Activated CD4-positive, CD25-positive, alpha-beta regulatory T cell treated with anti-CD3 and anti-CD28 coated beads, Interleukin-2, amount 50 U/mL, for 16 hours (primary cell): ENCODE data around the gene MPO.

Experiments
- DNase-seq: peaks from one replicate; pipeline ENCODE4 v3.0.0-alpha.2; 2020; ENCODE audit warnings: low read depth, low spot score

The MPO gene

DNA sequence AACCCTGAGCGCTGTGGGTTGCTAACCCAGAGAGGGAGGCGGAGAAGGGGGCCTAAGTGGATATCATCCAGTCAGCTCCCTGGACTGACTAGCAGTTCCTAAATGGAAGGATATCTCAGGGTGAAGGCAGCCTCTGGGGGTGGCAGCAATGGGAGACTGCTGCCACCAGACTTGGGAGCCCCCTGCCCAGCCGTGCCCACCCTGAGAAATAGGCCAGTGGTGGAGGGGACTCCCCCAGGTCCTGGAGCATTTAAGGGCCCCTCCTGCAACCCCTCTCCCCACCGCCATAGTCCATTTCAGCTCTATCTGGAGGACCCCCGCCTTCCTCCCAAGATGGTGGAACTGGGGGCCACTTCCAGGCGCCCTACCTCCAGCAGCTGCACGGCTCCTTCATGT is 39.4 kb upstream of the MPO start:
- no peak for DNase-seq

DNA sequence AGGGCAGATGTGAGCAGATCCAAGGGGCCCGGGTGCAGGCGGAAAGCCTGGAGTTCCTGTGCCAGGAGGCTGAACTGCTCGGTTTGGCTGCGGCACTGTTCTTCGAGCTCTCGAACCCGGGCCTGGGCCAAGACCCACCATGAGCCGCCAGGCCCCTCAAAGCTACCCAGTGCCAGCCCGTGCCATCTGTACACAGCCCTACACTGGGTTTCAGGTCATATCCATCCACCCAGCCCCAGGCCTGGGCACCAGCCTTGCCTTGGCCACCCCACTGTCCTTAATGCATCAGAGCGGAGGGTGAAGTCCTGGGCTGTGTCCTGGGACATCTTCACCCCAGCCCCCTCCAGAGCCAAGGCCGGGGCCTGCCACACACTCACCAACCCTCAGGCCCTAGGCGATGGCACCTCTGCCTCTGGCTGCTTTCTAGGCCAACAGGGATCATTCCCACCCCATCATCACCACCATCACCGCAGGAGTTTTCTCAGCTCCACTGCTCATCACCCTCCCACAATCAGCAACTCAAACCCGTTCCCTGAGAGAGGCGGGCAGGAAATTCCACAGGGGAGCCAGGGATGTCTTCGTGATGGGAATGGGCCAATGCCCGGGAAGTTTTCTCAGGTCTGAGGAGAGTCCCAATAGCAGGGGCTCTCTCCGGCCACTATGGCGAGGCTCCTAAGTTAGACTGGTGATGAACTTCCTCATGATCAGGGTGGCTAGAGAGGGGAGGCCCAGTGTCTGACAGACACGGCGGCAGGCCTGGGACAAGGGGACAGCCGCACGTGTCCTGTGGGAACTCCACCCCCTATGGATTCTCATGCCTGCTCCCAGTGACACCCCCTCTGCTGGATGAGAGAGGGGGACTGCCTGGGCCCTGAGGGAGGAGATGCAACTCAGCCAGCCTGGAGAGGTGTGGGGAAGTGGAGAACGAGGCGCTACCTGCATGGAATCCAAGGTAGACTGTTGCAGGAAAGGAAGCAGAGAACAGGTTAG is 38.7 kb upstream of the MPO start:
- DNase-seq, result no peak

DNA sequence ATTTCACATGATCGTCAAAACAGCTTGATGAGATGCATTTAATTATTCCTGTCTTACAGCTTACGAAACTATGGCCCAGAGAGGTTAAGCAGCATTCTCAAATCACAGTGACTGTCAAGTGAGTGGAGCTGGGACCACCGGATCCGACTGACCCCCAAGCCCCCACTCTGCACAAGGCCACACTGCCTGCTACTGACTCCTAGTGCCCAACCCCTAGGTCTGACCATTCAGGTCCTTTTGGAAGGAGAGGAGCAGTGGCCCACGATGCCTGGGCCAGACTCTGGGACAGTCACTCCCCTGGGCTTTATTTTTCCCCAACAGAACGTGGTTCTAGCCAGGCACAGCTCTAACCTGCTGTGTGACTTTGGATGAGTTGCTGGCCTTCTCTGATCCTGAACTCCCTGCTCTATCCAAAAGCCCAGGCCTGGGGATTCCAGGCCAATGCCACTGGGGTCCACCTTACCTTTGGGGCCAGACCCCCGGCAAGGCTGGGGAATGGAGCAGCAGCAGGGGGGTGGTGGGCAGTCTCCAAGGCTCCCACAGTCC is 38.0 kb upstream of the MPO start:
- no peak for DNase-seq

DNA sequence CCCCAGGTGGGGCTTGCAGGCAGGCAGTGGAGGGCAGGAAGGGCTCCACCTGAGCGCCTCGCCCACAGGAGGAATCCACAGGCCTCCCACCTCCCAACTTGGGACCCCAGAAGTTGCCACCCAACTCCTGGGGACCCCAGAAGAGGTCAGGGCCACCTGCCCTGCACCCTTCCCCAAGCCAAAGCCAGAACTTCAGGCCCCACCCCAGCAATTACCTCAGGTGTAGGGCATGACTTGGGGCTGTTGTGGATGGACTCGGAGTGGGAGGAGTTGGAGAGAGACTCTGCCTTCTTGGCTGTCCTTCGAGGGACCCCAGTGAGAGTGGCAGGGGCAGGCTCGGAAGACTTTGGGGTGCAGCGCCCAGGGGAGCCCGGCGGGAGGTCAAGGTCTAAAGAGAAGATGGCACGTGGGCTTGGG is 37.3 kb upstream of the MPO start:
- no peak for DNase-seq

DNA sequence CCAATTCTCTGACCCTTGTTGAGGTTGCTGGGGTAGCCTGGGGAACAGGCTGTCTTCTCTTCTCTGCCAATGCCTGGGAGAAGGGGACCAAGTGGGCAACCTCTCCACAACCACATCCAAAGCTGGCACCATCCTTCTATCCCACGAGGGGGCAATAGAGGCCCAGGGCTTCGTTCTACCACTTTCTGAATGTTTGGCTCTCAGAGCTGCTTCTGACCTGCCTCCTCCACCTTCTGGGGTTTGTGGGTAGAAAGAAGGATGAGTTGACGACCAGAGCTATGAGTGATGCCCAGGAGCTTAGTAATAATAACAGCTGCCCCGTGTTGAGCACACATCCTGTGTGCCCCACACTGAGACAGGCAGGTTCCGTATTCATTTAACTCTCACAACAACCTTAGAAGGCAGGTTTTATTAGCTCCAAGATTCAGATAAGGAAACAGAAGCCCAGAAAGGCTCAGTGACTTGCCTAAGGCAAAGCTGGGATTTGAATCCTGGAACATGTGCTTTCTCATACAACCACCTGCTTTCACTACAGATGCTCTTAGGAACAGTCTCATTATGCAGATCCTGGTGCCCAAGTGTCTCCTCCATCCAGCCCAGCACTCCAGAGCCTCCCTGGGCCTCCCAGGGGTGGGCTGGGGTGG is 36.8 kb upstream of the MPO start:
- no peak for DNase-seq

DNA sequence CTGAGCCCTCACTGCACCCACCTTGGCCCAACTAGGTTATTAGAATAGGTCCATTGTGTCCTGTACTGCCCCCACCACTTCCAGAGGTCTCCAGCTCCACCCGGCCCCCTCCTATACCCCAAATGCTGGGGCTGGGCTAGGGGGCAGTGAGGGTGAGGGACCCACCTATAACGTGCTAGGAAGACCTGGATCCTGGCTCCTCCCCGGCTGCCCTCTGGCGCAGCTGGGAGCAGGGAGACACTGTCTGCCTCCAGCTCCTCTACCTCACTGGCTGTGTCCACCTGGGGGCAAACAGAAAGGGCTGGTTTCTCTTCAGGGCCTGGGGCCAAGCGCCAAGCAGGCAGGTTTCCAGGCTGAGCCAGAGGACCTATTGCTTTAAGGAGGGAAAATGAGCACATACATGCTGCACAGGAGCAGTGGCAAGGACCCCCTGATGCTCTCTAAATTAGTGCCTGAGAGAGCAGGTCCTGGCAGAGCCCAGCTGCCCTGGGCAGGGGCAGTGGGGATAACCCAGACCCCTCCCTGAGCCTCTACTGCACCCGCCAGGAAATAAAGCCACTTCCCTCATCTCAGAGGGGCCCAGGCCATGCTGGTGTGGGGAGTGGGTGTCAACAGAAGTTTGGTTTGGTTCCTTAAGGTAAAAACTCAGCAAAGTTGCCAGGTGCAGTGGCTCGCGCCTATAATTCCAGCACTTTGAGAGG is 35.7 kb upstream of the MPO start:
- DNase-seq, result no peak

DNA sequence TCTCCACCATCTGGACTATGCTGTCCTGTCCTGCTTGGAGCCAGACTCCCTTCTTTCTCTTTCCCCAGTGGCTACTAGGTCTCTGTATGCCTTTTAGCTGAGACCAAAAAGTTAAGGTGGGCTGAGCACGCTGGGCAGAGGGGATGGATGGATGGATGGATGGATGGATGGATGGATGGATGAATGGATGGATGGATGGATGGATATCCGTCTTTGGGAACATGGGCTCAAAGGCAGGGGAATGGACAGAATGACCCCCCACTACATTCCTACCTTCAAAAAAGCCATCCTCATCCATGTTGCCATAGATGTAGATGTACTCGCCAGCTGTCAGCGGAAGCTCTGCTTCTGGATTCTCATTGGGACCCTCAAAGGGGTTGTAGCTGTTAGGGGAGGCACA is 35.0 kb upstream of the MPO start:
- DNase-seq, result no peak

DNA sequence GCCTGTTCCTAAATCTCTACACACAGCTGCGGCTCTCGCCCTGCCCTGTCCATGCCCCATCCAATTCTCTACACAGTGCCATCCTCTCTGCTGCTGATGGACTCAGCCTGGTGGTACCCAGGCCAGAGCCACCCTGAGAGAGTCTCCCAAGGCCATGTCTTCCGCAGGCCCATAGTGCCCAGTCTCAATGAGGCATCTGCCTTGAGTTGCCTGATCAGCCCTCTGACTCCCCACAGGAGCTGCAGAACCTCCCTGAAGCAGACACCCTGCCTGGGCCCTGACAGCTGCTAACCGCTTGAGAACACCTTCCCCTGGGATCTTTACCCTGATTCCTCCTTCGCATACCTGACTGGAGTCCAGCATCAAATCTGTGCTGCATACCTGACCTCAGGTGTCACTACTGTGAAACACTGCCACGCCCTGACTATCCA is 34.6 kb upstream of the MPO start:
- no peak for DNase-seq

DNA sequence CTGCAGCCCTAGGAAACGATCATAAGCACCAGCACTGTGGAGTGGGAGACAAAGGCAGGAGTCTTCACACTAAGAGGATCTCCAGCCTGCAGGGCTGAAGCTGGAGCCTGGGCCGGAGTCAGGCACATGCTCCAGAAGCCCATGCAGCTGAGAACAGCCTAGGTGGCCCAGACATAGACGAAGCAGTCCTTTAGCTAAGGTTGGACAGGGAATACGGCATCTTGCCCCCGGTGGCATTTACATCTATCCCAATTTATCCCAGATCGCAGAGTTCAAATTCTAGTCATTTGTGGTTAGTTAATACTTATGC is 33.9 kb upstream of the MPO start:
- no peak for DNase-seq

DNA sequence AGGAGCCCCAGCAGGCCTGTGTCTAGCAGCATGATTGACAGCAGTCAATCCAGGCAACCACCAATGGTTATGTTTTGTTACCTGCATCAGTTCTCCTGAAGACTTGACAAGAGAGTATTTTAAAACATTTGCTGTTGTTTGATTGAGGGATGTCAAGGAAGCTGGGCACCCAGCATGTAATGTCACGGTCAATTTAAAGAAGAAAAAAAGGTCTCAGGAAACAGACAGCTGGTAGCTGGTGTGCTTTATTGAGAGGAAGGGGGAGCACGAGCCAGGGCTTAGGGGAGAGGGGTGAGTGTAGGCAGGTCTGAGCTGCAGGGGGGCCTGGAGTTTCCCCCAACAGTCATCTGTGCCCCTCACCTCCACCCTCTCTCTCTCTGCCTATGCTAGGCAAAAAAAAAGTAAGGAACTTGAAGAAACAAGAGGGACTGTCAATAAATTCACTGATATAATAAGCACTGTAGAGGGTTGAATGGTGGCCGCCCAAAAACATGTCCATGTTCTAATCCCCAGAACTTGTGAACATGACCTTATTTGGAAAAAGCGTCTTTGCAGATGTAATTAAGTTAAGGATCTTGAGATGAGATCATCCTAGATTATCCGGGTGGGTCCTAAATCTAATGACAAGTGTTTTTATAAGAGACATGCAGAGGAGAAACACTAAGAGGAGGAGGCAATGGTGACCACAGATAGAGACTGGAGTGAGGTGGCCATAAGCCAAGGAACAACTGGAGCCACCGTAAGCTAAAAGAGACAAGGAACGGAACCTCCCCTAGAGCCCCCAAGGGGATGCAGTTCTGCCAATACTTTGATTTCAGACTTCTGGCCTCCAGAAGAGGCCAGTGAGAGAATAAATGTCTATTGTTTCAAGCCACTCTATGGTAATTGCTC is 33.3 kb upstream of the MPO start:
- no peak for DNase-seq

DNA sequence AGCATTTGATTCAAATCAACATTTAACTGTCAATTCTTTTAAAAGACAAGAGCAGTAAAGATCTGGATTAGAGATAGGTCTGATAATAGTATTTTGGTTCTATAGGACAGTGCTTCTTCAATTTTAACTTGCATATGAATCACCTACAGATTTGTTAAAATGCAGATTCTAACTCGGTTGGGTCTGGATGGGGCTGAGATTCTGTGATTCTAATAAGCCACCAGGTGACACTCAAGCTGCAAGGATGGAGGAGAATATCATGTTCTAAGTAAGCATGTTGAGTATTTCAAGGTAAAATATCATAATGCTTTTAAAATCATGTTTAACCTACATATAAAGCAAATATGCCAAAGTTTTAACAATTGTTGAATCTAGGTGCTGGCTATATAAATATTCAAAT is 32.1 kb upstream of the MPO start:
- no peak for DNase-seq

DNA sequence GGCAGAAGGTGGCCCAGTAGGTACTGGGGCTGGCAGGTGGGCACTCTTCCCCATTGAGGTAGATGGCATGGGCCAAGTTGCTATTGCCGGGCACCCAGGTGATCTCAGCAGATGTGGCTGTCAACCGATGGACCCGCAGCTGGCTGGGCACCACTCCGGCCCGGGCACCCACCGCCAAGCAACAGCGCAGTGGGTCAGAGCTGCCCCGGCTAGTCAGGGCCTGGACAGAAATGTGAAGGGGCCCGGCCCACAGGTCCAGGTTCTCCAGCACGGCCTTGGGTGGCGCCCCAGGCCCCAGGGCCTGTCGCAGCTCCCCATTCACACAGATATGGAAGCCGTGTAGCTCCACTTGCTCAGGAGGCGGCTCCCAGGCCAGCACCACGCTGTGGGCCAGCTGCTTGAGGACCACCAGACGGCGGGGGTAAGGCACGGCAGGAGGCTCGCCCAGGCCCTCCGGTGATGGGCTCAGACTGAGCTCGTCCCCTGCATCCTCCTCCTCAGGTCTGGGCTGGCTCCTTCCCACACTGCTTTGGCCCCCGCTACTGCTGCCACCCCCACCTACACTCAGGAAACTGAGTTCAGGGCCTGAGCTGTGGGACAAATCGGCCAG is 31.4 kb upstream of the MPO start:
- DNase-seq, result no peak

DNA sequence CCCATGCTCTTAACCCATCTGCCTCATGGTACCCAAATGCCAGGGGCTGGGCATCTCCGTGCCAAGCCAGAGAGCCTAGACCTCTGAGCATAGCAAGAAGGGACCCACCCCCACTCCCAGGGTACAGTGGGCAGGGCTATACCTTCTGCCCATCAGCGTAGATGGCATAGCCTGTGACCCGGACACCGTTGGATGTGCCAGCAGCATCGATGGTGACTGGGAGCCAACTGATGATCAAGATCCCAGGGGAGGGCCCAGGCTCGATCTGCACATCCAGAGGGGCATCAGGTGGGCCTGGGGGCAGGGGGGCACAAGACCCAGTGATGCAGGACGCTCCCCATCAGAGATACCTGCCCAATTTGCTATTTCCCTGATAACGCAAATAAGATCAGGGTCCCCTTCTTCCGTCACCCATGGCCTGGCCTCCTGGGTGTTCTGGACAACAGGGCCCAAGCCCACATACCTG is 30.7 kb upstream of the MPO start:
- no peak for DNase-seq

DNA sequence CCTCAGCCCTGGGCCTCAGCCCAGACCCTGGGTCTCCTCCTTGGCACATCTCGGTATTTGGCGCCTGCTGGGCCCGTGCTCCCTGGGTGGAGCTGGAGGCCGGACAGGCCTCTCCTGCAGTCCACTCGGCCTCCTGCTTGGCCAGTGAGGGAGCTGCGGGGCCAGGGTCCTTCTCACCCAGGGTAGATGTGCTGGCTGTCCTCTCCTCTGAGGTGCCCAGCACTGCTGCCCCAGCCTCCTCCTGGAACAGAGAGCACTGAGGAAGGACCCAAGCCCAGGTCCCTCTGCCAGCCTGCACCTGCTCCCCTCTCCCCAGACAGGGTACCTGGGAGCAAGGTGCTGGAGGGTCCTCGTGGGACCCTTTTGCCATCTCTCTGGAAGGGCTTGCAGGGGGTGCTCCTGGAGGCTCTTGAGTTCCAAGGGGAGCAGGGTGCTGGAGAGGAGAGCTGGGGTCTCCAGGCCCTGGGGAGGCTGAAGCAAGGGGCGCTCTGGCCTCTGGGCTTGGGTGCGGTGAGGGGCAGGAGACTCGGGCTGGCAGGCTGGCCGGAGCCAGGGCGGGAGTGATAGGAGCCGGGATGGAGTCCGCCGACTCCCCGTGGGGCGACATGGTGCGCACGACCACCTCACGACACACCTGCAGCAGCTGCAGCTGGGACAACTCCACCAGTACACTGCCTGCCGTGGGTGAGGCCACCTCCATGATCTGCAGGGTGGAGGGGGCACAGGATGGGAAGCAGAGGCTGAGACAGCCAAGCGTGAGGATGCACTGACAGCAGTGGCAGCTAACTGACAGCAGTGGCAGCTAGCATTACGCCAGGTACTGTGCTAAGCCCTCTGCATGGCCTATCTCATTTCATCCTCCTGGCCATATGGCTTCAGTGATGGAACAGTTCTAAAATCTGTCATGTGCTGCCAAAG is 30.0 kb upstream of the MPO start:
- DNase-seq, result no peak

DNA sequence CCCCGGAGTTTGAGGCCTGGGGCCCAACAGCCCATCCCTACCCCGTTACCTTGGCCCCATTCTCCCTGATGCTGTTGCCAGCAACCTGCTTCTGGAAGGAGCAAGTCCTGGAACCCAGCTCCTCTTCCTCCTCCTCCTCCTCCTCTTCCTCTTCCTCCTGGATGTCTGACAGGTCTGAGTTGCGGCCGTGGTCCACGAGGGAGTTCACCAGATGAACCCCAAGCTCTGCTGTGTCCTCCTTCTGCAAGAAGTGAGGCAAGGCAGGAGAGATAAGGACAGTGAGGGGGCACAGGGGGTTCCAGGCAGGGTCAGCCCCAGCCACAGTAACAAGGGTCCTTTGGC is 29.2 kb upstream of the MPO start:
- DNase-seq, result no peak

DNA sequence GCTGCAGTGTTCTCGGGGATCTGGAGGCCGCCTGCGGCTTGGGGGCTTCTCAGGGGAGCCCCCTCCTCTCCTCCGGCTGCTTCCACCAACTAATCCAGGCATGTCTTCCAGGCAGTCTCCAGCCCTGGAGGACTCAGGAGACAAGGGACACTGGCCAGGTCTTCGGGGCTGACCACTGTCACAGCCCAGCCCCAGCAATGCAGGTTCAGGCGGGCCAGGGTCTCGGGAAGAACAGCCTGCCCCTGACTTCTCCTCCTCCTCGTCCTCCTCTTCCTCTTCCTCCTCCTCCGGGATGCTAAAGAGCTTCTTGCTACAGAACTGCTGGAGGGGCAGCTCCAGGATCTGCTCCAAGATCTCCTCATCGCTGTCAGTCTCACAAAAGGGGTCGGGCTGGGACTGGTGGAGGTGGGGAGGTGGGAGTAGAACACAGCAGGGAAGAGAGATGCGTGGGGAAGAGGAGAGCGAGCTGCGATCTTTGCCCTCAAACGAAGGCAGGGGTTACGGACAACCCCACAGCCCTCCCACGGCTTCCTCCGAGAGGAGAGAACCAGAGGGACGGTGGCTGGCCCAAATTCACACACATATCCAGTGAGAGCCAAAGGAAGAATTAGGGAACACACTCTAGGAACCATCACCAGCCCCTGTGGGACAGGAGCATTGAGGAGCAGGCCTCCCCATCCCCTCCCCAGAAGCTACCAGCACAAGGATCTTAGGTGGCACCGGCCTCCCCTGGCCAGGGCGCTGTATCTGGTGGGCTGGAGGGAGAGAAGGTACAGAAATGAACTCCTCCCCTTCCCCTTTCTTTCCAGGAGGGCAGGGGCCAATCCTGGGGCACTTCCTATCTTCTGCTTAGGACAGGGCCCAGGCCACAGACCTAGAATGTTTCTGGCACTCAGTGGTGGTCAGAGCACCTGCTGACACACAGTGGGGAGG is 28.5 kb upstream of the MPO start:
- no peak for DNase-seq

DNA sequence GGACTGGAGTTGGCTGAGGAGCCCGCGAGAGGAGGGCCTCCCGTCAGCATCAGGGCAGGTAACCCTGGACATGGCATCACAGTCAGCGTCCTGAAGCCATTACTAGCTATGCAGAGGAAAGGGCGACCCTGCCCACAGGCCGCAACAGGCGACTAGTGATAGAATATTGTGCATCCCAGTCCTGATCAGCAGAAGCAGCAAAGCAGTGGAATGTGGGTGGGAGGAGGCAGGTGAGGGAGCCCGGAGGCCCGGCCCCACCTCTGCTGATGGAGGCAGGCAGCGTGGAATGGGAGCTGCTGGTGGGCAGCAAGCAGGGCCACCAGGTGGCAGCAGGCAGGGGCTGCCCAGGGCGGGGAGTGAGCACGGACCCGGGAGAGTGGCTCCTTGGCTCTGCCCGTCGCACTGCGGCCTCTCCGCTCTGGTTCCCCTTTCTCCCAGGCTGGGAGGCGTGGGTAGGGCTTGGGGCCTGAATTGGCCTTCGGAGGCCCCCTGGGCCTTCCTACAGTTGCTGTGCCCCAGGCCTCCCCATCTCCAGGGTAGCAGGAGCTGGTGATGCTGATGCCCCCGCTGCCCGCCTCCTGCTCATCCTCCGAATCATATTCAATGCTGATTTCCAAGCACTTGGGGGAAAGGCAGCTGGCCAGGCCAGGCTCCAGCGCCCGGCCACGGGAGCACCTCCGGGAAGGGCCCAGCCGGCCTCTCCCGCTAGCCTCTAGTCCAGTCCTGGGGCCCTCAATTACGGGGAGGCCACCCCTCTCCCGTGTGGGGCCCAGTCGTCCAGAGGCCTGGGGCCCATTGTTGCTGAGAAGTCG is 27.6 kb upstream of the MPO start:
- no peak for DNase-seq
